Vagina (tissue), 2 donors: ENCODE measurements around the gene ACY1. TPM values are rescaled to one million over a fixed set of nuclear protein-coding genes. Genes with fewer than 3 reads are reported as not detected.
A peak's percentile ranks its signal among the peaks of the same experiment; 100 is the strongest.

ENCODE experiments used
- DNase-seq, 2 donors: peaks; one replicate each; pipeline ENCODE4 v3.0.0-alpha.2; 2017; ENCODE audit errors: extremely low spot score in 2 of 2
- H3K27ac ChIP-seq: fragments of 200-600 bp; sonication (generic); one replicate; pipeline ENCODE4 v1.5.1; 2019
- H3K27me3 ChIP-seq: fragments of 200-600 bp; sonication (generic); one replicate; pipeline ENCODE4 v1.5.1; 2019
- H3K36me3 ChIP-seq, 2 donors: fragments of 200-600 bp; sonication (generic); one replicate each; pipeline ENCODE4 v1.5.1; 2017 to 2019
- H3K4me1 ChIP-seq: fragments of 200-600 bp; sonication (generic); one replicate; pipeline ENCODE4 v1.5.1; 2019
- H3K4me3 ChIP-seq, 2 donors: fragments of 200-600 bp; sonication (generic); 1 replicate in 1 of 2; 2 replicates in 1 of 2; pipeline ENCODE4 v1.5.1; 2016 to 2019
- H3K9me3 ChIP-seq: fragments of 200-600 bp; sonication (generic); one replicate; pipeline ENCODE4 v1.5.1; 2019
- POLR2A ChIP-seq, 2 donors: fragments of 450-650 bp; IDR thresholded peaks; one replicate each; pipeline ENCODE4 v1.6.1; 2017; ENCODE audit warnings: antibody characterized with exemption in 2 of 2, mild to moderate bottlenecking in 2 of 2, moderate library complexity in 2 of 2
- POLR2AphosphoS5 ChIP-seq, 2 donors: sonication (generic); formaldehyde crosslinking; IDR thresholded peaks; one replicate each; pipeline ENCODE4 v1.9.0; 2017; ENCODE audit warnings: antibody characterized with exemption in 2 of 2, mild to moderate bottlenecking in 2 of 2, low read depth in 1 of 2; ENCODE audit not compliant: insufficient read depth in 1 of 2
- intact Hi-C: fragments of 100-400 bp; cut with DNase I; formaldehyde crosslinking; loops from one replicate; pipeline ENCODE4 v1.15.1; 2023
- total RNA-seq: library from RNA; depleted of rRNA; stranded (reverse); fragments of >200 nt; gene quantifications from one replicate; pipeline ENCODE4 v1.2.3, GENCODE V29; 2016
- TF ChIP-seq, protein P1 (sequence below), 3 experiments: fragments of 450-650 bp in 2 of 3; fragments of 200-600 bp in 1 of 3; sonication (generic) in 1 of 3; IDR thresholded peaks; one replicate each; pipeline ENCODE4 v1.5.1; 2017 to 2019; ENCODE audit warnings: antibody characterized with exemption in 3 of 3, mild to moderate bottlenecking in 2 of 3, moderate library complexity in 2 of 3

ACY1 gene
- total RNA-seq, 1 donor from 2014 or later: 29.7 TPM

DNA sequence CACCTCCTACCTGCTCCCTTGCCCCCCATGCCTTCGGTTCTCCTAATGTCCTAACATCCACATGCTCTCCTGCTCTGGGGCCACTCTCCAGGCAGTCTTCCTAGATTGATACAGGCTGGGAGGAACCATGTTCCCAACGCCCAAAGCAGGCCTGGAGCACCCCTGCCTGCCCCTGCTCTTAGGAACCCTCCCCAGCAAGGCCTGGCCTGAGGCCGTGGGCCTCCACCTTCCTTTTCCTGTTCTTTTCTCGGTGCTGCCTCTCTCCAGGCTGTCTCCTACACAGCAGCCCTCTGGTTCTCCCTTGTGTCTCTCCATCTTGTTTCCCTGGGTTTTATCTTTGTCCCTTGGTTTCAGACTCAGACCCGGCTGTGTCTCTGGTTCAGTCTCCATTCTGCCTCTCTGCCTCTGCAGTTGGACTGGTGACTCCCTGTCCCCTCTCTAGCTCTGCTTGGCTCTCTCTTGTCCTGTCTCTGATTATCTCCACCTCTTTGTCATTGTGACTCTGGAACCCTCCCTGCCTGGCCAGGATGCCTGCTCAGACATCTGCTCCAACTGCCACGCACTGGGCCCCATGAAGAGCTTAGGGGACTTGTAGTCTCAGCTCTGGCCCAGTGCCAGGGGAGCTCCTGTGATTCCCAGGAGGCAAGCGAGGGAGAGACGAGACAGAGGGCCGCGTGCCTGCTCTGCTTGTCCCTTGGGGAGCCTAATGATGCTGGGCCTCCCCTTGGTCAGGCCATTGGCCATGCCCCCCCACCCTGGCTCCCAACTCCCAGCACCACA is 38.3 kb downstream of the ACY1 start:
- peak overlapping the region; percentile 54 for H3K27ac ChIP-seq

DNA sequence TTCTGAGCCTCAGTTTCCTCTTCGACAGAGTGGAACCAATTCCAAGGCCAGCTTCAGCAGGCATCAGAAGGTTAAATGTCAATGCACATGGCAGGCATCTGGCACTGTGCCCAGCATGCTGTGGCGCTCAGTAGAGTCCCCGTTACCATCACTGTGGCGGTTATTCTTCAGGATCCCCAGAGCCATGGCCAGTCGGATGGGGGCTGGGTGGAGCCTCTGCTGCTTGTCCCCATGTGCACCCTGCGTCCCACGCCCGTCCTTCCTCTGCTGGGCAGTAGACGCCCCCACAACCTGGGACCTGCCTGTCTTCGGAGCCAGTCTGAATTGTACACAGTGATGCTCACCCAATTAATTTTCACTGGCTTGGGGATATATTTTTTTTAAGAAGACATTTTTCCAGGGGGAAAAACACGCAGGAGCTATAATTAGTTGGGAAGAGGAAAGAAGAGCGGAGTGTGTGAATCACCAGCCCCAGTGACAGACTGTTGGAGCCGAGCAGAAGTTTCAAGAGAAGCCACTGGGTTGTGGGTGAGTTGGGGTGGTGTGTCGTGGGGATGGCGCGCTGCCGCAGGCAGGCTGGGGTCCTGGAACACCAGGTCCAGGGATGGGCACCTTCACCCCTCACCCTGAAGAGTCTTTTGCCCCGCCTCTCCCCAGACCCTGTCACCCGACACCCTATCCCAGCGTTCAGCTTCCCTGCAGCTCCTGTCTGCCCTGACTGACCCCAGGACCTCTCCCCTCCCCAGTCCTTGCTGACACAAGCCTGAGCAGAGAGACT is 39.2 kb downstream of the ACY1 start:
- peaks cover 24% of the 10 kb centered on the region for H3K4me1 ChIP-seq
- no peaks in the 10 kb centered on the region for H3K27me3 ChIP-seq
- peak overlapping the region; percentile 54 for H3K27ac ChIP-seq
- intact Hi-C loops: no loop called here
- DNase-seq: no peak
- no peaks in the 10 kb centered on the region for H3K9me3 ChIP-seq
- H3K4me3 ChIP-seq: no peak overlapping the region
- TF ChIP-seq POLR2AphosphoS5 (IDR thresholded peaks at IDR 0.05; ENCODE audit: insufficient read depth in 1 of 2, low read depth in 1 of 2) (no peak), POLR2A (IDR thresholded peaks at IDR 0.05) (no peak)
- TF ChIP-seq, protein P1, sequence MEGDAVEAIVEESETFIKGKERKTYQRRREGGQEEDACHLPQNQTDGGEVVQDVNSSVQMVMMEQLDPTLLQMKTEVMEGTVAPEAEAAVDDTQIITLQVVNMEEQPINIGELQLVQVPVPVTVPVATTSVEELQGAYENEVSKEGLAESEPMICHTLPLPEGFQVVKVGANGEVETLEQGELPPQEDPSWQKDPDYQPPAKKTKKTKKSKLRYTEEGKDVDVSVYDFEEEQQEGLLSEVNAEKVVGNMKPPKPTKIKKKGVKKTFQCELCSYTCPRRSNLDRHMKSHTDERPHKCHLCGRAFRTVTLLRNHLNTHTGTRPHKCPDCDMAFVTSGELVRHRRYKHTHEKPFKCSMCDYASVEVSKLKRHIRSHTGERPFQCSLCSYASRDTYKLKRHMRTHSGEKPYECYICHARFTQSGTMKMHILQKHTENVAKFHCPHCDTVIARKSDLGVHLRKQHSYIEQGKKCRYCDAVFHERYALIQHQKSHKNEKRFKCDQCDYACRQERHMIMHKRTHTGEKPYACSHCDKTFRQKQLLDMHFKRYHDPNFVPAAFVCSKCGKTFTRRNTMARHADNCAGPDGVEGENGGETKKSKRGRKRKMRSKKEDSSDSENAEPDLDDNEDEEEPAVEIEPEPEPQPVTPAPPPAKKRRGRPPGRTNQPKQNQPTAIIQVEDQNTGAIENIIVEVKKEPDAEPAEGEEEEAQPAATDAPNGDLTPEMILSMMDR (IDR thresholded peaks at IDR 0.05): no peak
- H3K36me3 ChIP-seq: no peaks in the 10 kb centered on the region

More for the DNA sequence above, 38.3 kb downstream of the ACY1 start:
- H3K4me1 ChIP-seq: peaks cover 24% of the 10 kb centered on the region
- H3K36me3 ChIP-seq: no peaks in the 10 kb centered on the region
- no peak for DNase-seq
- H3K27me3 ChIP-seq: no peaks in the 10 kb centered on the region
- no peaks in the 10 kb centered on the region for H3K9me3 ChIP-seq
- H3K4me3 ChIP-seq: no peak overlapping the region
- TF ChIP-seq POLR2A (IDR thresholded peaks at IDR 0.05): no peak
- no peak for TF ChIP-seq POLR2AphosphoS5 (IDR thresholded peaks at IDR 0.05; ENCODE audit: insufficient read depth in 1 of 2, low read depth in 1 of 2)
- TF ChIP-seq, protein P1 (IDR thresholded peaks at IDR 0.05): no peak
- intact Hi-C loops: no loop called here

DNA sequence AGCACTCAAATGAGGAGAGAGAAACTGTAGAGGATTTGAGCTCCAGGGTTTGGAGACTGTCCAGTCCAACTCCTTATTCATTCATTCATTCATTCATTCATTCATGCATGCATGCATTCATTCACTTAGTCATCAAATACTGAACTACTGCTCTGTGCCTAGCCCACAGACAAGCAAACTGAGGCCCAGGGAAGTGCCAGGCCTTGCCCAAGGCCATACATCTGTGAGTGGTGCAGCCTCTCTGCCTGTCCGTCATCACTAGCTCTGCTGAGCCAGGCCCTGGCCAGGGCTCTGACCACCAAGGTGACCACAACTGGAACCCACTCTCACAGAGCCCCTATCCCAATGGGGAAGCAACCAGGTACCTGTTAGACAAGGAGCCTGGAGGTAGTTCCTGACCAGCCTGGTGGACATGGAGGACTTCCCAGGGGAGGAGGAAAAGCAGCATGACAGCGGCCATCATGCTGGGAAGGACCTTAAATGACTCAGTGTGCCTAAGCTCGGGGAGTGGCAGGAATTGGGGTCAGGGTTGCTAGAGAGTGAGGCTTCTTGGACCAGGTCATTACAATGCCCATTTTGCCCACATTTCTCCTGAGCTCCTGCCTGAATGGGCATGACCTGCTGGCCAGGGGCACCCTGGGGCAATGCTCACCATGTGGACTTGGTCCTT is 39.9 kb downstream of the ACY1 start:
- no peak for DNase-seq
- Histone ChIP-seq H3K36me3 (no peaks in the 10 kb centered on the region), H3K4me1 (peaks cover 25% of the 10 kb centered on the region), H3K9me3 (no peaks in the 10 kb centered on the region), H3K27ac (no peak overlapping the region), H3K27me3 (no peaks in the 10 kb centered on the region), H3K4me3 (no peak overlapping the region)
- TF ChIP-seq POLR2AphosphoS5 (IDR thresholded peaks at IDR 0.05; ENCODE audit: insufficient read depth in 1 of 2, low read depth in 1 of 2) (no peak), POLR2A (IDR thresholded peaks at IDR 0.05) (no peak)
- TF ChIP-seq, protein P1 (IDR thresholded peaks at IDR 0.05): no peak
- intact Hi-C loops: no loop called here

DNA sequence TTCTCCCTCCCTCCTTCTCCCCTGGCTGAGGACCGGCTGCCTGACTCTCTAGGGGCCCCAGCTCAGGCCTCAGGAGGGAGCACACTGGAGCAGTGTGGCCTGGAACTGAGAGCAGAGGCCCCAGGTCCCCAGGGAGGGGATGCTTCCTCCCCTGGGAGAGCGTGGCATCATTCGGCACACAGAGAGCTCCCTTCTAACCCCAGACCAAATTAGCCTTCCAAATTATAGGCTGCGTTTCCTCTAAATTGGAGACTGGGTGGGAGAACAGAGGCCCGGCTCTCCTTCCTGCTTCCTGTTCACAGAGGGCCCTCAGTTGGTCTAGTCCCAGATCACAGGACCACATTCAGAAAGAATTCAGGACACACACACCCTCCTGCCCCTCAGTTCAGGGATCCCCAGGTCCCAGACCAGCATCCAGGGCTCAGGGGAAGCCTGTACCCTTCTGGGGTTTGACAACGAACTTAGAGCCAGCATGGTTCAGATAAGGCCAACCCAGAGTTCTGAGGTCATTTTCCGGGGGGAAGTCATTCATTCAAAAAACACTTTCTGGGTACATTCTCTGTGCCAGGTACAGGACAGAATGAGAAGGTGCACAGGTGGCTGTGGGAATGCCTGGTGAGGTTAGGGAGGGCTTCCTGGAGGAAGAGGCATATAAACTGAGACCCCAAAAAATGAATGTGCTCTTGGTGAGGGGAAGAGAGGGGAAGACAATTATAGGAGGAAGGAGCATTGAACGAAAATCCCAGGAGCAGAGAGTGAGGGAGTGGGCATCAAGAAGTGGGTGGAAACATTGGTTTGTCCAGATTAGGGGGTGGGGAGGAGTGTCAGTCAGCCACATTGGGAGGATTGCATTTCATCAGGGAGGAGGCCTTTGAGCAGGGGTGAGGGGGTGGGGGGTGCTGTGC is 40.8 kb downstream of the ACY1 start:
- TF ChIP-seq POLR2AphosphoS5 (IDR thresholded peaks at IDR 0.05; ENCODE audit: insufficient read depth in 1 of 2, low read depth in 1 of 2) (no peak), POLR2A (IDR thresholded peaks at IDR 0.05) (no peak)
- TF ChIP-seq, protein P1 (IDR thresholded peaks at IDR 0.05): no peak
- intact Hi-C loops: no loop called here
- Histone ChIP-seq H3K4me1 (peaks cover 33% of the 10 kb centered on the region), H3K36me3 (no peaks in the 10 kb centered on the region), H3K27ac (no peak overlapping the region), H3K9me3 (no peaks in the 10 kb centered on the region), H3K4me3 (no peak overlapping the region), H3K27me3 (no peaks in the 10 kb centered on the region)
- no peak for DNase-seq
